ENCODE measurements around the gene SLC25A18. TPM values are rescaled to one million over a fixed set of nuclear protein-coding genes. Genes with fewer than 3 reads are reported as not detected.
A peak's percentile ranks its signal among the peaks of the same experiment; 100 is the strongest.

The SLC25A18 gene
- total RNA-seq, 2 experiments from 2014 or later, result not detected

GRCh38 chr22:17629641-17630040 is 66.3 kb downstream of the SLC25A18 start:
- Histone ChIP-seq H3K9me3 (ENCODE audit: low read length) (no peaks in the 10 kb centered on the region), H4K20me1 (ENCODE audit: insufficient read depth, low read length) (no peaks in the 10 kb centered on the region; the same call in 1 of the 2 replicates), H3K36me3 (ENCODE audit: insufficient read depth, low read length) (peaks cover 15% of the 10 kb centered on the region; the same call in 1 of the 2 replicates), H3K4me2 (ENCODE audit: low read length) (peak overlapping the region; percentile 92), H3K4me1 (ENCODE audit: insufficient read depth, low read length, poor library complexity, severe bottlenecking) (peaks cover 16% of the 10 kb centered on the region), H3K79me2 (ENCODE audit: insufficient read depth, low read depth, low read length) (peaks cover 44% of the 10 kb centered on the region), H2AFZ (ENCODE audit: low read length) (no peak overlapping the region), H3K9me2 (ENCODE audit: insufficient read depth, low read length) (no peaks in the 10 kb centered on the region), H3K4me3 (ENCODE audit: low read depth, low read length, poor library complexity, severe bottlenecking) (peak overlapping the region; percentile 98), H3K27ac (ENCODE audit: low read depth, low read length, poor library complexity, severe bottlenecking) (peak overlapping the region; percentile 37)
- intact Hi-C loops (cut with micrococcal nuclease; ENCODE audit: unreplicated experiment), result loop anchor here (2.0 to 10.0 kb wide), 3 partner anchors 35 to 415 kb away; partner anchors contain the start of genes ADA2 and BID
- ChIA-PET POLR2A (interaction anchor here (0.7 to 1.0 kb wide), 2 partner anchors 10 to 26 kb away, joined by 3 to 4 read pairs; no protein-coding TSS in a partner anchor), CTCF (ENCODE audit: unreplicated experiment) (no interaction called here)
- TF ChIP-seq EZH2phosphoT487 (IDR thresholded peaks at IDR 0.05; ENCODE audit: borderline replicate concordance, low read depth, low read length) (no peak), CTCF (conservative IDR thresholded peaks at IDR 0.05; ENCODE audit: low read length) (no peak)
- no peak for DNase-seq (ENCODE audit: low spot score)
- no TSS peak for BruUV-seq (replicated peaks)

GRCh38 chr22:17631076-17631565 is 67.8 kb downstream of the SLC25A18 start:
- H4K20me1 ChIP-seq (ENCODE audit: insufficient read depth, low read length), result no peaks in the 10 kb centered on the region
- no peak overlapping the region for H3K4me2 ChIP-seq (ENCODE audit: low read length)
- peaks cover 16% of the 10 kb centered on the region for H3K4me1 ChIP-seq (ENCODE audit: insufficient read depth, low read length, poor library complexity, severe bottlenecking)
- TF ChIP-seq EZH2phosphoT487 (IDR thresholded peaks at IDR 0.05; ENCODE audit: borderline replicate concordance, low read depth, low read length) (no peak), CTCF (conservative IDR thresholded peaks at IDR 0.05; ENCODE audit: low read length) (no peak)
- H3K4me3 ChIP-seq (ENCODE audit: low read depth, low read length, poor library complexity, severe bottlenecking), result no peak overlapping the region
- H3K36me3 ChIP-seq (ENCODE audit: insufficient read depth, low read length), result peaks cover 5% of the 10 kb centered on the region; the same call in 1 of the 2 replicates
- no peak overlapping the region for H2AFZ ChIP-seq (ENCODE audit: low read length)
- no peaks in the 10 kb centered on the region for H3K9me2 ChIP-seq (ENCODE audit: insufficient read depth, low read length)
- CTCF ChIA-PET (ENCODE audit: unreplicated experiment), result no interaction called here
- DNase-seq (ENCODE audit: low spot score), result no peak
- H3K27ac ChIP-seq (ENCODE audit: low read depth, low read length, poor library complexity, severe bottlenecking), result no peak overlapping the region
- BruUV-seq (replicated peaks), result no TSS peak
- H3K9me3 ChIP-seq (ENCODE audit: low read length), result no peaks in the 10 kb centered on the region
- H3K79me2 ChIP-seq (ENCODE audit: insufficient read depth, low read depth, low read length), result peaks cover 31% of the 10 kb centered on the region
- intact Hi-C loops (cut with micrococcal nuclease; ENCODE audit: unreplicated experiment), result loop anchor here (10.0 kb wide), 2 partner anchors 144 to 416 kb away; partner anchors contain the start of genes ADA2 and BID
- POLR2A ChIA-PET, result interaction anchor here (0.7 to 1.0 kb wide), 2 partner anchors 10 to 392 kb away, joined by 3 to 4 read pairs; no protein-coding TSS in a partner anchor

Data from OCI-LY7 (cell line).